ENCODE measurements around the gene RETREG2.

DNA sequence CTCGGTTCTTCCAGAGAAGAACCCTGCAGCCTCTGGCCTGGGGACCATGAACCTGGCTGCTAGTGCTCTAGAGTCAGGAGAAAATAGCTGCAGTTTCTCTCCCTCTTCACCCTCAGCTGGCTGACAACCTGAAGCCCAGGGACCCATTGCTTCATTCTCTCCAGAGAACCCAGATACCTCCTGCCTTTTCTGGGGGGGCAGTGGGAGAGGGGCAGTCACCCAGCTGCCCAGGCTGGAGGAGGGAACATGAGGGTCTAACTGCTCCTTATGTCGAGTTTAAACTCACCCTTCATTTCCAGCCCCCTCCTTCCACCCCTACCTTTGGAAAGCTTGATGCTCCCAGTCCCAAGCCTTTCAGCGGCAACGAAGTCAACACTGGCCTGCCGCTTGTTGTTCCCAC is 20.9 kb downstream of the RETREG2 start:
- TF ChIP-seq, protein P1, sequence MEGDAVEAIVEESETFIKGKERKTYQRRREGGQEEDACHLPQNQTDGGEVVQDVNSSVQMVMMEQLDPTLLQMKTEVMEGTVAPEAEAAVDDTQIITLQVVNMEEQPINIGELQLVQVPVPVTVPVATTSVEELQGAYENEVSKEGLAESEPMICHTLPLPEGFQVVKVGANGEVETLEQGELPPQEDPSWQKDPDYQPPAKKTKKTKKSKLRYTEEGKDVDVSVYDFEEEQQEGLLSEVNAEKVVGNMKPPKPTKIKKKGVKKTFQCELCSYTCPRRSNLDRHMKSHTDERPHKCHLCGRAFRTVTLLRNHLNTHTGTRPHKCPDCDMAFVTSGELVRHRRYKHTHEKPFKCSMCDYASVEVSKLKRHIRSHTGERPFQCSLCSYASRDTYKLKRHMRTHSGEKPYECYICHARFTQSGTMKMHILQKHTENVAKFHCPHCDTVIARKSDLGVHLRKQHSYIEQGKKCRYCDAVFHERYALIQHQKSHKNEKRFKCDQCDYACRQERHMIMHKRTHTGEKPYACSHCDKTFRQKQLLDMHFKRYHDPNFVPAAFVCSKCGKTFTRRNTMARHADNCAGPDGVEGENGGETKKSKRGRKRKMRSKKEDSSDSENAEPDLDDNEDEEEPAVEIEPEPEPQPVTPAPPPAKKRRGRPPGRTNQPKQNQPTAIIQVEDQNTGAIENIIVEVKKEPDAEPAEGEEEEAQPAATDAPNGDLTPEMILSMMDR (IDR thresholded peaks at IDR 0.05) = no peak
- TF ChIP-seq POLR2AphosphoS5 (IDR thresholded peaks at IDR 0.05; ENCODE audit: insufficient read depth in 1 of 2, low read depth in 1 of 2) (no peak), POLR2A (IDR thresholded peaks at IDR 0.05) (no peak)
